RPMI7951 (cell line): ENCODE data around the gene PXK. TPM values are rescaled to one million over a fixed set of nuclear protein-coding genes. Genes with fewer than 3 reads are reported as not detected.
"Not testable (repeated sequence)": the region's sequence is repeated elsewhere in the genome, so short reads cannot be mapped to it uniquely, and the experiment has no call there.

Source experiments
- DNase-seq: peaks from one replicate; pipeline ENCODE4 v3.0.0-alpha.2; 2012; ENCODE audit warnings: low read depth
- total RNA-seq: library from RNA; depleted of rRNA; stranded (reverse); fragments of >200 nt; shearing (Covaris generic); gene quantifications from 2 replicates; pipeline ENCODE4 v1.2.3, GENCODE V29; 2014; rRNA removed

Gene PXK
- total RNA-seq: 53.8 and 63.6 TPM in 2 replicates

DNA sequence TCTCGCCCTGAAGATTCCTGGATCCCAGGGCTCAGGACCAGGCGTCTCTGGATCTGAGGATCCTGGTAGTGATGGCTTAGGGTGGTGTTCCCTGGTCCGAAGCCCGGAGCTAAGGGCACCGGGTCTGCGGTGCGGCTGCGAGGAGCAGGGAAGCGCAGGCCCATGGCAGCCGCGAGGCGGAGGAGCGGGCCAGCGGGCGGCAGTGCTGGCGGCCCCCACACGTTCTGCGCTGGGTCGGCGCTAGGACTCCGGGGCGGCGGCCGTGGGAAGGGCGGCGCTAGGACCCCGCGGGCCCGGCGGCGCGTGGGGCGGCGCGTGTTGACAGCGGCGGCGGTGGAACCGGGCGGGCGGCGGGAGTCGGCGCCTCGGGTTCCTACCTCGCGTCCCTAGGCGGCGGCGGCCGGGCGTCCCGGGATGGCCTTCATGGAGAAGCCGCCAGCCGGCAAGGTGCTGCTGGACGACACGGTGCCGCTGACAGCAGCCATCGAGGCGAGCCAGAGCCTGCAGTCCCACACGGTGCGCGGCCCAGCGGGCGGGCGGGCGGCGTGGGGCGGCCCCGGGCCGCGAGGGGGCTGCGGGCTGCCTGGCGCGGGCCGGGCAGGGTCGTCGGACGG, at the start of gene PXK:
PXK (plus strand) TSS at position 318 of the 614 bp plus-strand sequence; CDS start at position 415, 97 bp downstream.
- DNase-seq: peak; percentile 82

DNA sequence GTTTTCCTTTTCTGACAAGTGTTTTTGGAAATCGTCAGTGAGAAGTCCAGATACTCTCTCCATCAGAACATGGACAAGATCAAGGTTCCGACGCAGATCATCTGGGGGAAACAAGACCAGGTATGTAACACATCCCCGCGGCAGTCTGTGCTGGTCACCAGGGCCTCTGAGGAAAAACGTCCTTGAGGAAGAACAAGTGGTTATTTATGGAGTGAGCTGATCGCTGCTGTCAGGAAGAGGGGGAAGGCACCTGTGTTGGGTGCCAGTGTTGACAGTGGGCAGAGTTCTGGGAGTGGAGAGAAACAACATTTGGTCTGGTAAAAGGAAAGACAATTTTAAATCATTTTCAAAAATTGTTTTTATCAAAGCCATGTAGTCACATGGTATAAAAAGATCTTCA, 47.4 kb upstream of the PXK start:
- no peak for DNase-seq

DNA sequence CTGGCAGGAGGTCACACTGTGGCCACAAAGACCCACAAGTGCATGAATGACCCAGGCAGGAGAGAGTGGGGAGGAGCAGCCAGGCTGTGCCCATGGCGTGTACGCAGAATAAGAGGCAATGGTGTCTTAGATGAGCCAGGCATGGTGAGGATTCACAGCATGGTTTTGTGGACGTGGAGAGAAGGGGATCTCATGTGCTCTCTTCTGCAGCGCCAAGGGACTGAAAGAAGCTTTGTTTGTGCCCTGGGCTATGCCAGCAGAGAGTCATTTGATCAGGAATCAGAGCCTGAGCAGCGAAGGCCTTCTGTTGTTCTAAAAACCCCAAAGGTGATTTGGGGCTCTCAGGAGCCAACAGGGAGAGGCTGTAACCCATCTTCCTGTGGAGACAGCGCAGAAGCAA, 45.3 kb upstream of the PXK start:
- no peak for DNase-seq

DNA sequence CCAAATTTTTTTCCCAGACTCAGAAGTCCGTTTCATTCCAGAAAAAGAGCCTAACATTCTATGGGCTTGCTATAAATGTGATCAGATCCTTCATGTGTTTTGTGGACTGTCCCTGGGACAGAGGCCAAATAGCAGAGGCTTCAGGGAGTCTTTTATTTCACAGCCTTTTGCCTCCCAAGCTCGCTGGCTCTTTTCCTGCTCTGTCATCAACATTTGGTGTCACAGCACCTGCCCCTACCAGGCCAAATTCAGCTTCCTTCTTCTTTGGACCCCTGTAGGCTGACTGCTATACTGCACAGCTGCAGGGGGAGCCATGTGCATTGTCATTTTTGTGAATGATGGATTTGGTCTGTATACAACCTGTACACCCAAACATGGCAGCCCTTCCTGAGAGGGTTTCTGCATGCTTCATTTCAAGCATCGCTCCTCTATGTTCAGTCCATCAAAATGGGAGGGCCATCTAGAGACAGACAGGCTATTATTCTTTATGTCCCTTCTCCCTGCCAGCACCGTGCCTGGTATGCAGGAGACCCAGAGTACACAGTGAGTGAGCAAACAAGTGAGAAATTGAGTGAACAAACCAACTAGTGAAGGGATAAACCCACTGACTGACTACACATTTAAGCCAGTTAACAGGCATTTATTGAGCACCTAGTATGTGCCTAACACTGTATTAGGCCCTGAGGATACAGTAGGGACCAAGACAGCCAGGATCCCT, 44.5 kb upstream of the PXK start:
- no peak for DNase-seq

DNA sequence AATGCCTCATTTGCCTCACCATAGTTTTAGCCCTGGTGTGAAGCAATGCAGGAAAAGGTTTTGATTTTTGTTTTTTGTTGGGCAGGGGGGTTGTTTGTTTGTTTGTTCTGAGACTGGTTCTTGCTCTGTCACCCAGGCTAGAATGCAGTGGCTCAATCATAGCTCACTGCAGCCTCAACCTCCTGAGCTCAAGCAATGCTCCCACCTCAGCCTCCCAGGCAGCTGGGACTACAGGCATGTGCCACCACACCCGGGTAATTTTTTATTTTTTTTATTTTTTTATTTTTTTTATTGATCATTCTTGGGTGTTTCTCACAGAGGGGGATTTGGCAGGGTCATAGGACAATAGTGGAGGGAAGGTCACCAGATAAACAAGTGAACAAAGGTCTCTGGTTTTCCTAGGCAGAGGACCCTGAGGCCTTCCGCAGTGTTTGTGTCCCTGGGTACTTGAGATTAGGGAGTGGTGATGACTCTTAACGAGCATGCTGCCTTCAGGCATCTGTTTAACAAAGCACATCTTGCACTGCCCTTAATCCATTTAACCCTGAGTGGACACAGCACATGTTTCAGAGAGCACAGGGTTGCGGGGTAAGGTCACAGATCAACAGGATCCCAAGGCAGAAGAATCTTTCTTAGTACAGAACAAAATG, 43.6 kb upstream of the PXK start:
- not testable (repeated sequence) for DNase-seq

DNA sequence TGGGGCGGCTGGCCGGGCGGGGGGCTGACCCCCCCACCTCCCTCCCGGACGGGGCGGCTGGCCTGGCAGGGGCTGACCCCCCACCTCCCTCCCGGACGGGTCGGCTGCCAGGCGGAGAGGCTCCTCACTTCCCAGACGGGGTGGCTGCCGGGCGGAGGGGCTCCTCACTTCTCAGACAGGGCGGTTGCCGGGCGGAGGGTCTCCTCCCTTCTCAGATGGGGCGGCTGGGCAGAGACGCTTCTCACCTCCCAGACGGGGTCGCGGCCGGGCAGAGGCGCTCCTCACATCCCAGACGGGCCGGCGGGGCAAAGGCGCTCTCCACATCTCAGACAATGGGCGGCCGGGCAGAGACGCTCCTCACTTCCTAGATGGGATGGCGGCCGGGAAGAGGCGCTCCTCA, 42.2 kb upstream of the PXK start:
- not testable (repeated sequence) for DNase-seq

DNA sequence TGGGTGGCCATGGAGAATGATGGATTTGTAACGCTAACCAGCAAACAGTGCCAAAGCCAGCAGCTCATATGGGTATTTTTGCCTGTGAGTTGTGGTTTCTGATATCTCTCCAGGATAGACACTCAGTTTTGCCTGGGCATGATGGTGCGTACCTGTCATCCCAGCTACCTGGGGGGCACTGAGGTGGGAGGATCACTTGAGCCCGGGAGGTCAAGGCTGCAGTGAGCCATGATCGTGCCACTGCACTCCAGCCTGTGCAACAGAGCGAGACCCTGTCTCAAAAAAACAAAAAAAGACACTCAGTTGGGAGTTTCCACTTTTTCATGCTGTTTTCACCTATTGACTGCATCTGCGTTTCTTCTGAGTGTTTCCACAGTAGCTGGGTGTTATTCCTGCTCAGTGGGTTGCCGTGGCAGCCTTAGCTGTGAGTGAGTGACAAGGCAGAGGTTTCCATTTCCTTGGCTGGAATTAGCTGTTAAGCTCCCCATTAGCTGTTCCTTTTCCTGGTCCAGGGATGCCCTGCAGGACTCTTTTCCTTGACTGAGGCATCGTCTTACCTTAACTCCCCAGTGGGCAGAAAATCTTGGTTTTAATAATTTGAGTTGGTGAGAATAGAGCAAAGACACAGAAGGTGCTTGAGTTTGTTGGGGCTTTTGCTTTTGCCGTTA, 40.9 kb upstream of the PXK start:
- DNase-seq: no peak

DNA sequence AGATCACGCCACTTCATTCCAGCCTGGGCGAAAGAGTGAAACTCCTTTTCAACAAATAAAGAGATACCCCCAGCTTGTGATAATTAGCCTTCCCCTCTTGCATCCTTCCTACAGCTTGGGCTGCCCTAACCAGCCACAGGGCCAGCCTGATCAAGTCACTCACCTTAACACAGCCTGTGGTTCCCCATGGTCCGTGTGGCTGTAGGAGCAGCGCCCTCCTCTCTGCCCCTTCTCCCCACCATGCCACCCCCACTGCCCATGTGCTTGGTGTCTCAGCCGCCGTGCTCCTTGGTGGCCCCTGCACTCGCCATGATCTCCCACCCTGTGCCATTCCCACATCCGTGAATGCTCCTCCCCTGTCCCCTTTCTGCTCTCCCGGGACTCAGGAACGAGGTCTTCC, 39.8 kb upstream of the PXK start:
- DNase-seq: no peak

DNA sequence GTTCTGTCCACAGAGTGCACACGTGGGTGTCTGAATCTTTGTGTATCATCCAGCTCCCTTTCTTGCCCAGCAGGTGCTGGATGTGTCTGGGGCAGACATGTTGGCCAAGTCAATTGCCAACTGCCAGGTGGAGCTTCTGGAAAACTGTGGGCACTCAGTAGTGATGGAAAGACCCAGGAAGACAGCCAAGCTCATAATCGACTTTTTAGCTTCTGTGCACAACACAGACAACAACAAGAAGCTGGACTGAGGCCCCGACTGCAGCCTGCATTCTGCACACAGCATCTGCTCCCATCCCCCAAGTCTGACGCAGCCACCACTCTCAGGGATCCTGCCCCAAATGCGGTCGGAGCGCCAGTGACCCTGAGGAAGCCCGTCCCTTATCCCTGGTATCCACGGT, 39.2 kb upstream of the PXK start:
- DNase-seq: no peak

DNA sequence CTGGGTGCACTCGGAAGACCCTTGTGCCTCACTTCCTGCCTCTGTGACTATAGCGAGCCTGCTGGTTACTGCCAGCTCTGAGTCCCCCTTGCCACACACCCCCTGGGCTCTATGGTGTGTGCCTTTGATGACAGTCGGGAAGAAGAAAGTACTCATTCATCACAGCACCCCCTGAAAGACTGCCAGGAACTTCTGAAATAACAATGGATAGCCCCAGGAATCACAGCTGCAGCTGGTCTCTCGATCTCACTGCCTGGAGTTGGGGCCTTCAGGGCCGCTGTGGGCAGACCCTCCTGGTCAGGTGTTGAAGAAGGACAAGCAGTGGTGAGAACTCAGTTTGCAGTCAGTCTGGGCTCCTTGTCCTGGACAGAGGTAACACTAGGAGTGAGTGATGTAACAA, 36.4 kb upstream of the PXK start:
- peak; percentile 36 for DNase-seq

DNA sequence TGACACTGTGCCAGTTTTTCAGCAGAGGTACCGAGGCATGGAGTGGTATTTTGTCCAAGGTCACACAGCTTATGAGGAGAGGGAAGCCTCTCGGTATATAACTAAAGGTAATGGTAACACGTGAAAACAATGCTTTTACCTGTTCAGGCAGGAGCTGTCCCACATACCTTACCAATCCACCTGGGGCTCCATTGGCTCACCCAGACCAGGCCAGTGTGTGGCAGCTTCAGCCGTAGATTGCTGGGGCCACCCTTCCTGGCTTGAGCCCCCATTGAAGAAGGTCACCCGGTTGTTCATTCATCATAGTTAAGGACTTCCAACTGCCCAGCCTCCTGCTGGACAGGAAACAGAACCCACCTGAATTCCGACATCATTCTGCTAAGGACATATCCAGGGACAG, 35.8 kb upstream of the PXK start:
- DNase-seq: no peak

DNA sequence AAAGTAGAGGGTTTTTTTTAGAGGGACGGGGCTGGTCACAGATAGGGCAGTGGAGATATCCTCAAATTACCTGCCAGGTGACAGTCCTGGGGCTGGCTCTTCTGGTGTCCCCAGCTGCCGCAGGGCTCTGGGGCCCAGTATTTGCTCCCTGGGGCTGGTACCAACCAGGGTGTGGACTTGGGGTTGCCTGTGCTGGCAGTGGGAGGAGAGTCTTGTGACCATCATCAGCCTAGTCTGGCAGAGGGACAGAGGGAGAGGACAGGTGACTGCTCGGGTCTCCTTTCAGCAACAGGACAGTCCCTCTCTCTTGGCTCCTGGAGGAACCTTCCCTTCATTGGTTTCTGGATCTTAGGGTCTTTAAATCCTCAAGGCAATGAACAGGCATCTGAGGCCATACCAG, 34.5 kb upstream of the PXK start:
- no peak for DNase-seq

DNA sequence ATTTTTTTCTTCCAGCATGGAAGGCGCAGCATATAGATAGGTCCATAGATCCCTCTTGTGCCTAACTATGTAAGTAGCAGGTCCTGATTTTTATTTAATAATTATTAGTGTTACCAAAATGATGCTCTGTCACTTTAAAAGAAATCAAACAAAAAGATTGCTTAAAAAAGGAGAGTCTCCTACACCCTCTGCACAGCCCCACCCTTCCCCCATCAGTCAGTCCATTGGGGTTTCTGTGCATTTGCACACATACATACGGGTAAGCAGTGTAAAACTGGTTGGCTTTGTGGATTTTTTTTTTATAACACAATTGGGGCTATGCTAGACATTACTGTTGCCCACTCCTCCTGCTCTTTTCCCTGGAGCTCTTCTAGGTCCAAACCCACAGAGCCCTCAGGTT, 33.6 kb upstream of the PXK start:
- no peak for DNase-seq

DNA sequence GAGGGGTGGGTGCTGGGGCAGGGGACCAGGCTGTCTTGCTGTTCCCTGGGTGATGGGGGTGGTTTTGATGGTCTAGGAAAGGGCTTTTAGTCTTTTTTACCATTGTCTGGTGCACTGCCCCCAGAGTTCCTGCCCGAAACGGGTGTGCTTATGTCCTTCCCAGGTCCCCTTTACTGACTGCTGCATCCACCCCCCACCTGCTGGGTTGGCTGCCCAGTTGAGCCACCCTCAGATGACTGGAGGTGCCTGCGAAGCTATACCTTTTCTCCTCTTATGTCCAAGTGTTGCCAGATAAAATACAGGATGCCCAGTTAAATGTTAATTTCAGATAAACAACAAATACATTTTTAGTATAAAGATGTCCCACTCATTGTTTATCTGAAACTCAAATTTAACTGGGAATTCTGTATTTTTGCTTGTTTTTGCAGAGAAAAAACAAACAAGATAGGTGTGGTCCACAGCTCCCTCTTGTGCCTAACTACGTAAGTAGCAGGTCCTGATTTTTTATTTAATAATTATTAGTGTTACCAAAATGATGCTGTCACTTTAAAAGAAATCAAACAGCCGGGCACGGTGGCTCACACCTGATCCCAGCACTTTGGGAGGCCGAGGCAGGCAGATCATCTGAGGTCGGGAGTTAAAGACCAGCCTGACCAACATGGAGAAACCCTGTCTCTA, 32.7 kb upstream of the PXK start:
- DNase-seq: peak; percentile 41

DNA sequence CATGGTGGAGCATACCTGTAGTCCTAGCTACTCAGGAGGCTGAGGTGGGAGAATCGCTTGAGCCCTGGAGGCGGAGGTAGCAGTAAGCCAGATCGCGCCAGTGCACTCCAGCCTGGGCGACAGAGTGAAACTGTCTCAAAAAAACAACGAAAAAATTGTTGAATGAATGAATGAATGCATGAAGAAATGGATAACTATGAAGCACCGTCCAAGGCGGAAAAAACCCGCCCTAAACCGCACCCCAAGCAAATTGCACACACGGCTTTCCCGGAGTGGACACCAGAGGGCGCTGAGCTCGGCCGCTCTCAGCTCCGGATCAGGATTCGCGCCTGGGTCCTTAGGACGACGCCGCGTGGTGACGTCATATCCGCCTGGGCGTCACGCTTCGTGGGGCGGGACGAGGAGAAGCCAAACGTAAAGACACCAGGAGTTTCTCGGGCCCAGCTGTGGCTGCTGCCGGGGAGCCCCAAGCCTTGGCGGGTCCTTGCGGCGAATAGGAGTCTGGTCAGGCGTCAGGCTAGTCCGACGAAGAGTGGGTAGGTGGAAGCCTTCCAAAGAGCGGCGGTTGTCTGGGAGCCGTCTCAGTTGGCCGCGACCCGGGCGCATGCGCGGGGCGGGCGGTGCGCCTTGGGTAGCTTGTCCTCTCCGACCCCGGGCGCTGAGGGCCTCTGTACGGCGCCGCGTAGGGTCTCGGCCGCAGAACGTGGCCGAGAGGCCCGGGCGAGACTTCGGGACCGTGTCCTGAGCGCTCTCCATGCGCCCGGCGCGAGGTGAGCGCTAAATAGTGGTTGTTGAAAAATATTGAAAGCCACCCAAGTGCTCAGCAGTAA, 26.6 kb upstream of the PXK start, which contains the start of the genes HTD2 and RPP14:
HTD2 (plus strand) TSS at position 639 of the 830 bp plus-strand sequence. CDS start 11,094 bp downstream, outside the sequence.
RPP14 (plus strand) TSS at position 364 of the 830 bp plus-strand sequence. CDS start 4,085 bp downstream, outside the sequence.
- DNase-seq: peak; percentile 96

DNA sequence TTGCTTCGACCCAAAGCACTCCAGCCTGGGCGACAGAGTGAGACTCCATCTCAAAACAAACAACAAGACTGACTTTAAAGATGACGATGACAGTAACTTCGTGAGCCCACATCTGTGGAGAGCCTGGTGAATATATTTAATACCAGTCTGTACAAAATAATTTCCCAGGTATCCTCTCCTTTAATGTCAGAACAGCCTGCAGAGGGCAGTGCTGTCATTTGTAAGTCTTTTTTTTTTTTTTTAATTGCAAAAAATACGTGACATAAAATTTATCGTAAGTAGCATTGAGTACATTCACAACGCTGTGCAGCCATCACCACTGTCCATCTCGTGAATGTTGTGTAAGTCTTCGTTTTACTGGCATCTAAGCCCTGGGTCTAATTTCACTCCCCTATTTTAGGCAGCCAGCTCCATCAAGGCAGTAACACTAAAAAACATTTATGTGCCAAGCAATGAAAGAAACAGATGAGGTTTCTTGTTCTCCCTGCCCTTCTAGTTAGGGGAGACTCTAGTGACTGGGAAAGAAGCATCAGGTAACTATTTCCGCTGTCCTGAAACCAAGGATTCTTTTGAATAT, 25.0 kb upstream of the PXK start:
- DNase-seq: peak; percentile 64

DNA sequence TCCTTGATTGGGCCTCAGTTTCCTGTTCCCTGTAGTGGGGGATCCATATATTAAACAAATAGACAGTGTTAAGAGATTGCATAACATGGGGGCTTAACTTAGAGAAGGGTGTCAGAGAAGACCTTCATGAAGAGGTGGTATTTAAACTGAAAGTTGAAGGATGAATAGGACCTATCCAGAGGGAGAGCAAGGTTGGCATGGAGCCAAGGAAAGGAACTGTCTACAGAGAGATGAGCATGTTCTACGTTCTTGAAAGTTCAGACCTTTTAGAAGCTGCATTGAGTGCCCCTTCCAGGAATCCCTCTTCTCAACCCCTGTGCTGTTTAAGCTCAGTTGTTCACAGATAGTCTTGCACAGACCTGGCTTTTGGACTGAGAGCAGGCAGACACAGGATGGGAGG, 24.0 kb upstream of the PXK start:
- DNase-seq: no peak

DNA sequence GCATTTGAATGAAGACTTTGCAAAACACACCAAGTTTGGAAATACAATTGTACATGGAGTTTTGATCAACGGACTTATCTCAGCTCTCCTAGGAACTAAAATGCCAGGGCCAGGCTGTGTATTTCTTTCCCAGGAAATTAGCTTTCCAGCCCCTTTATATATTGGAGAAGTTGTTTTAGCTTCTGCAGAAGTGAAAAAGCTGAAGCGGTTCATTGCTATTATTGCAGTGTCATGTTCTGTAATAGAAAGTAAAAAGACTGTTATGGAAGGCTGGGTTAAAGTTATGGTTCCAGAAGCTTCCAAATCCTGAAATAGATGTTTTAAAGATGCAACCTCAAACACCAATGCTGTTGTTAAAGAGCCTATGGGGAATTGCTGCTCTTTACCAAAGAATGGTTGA, 14.9 kb upstream of the PXK start:
- no peak for DNase-seq

DNA sequence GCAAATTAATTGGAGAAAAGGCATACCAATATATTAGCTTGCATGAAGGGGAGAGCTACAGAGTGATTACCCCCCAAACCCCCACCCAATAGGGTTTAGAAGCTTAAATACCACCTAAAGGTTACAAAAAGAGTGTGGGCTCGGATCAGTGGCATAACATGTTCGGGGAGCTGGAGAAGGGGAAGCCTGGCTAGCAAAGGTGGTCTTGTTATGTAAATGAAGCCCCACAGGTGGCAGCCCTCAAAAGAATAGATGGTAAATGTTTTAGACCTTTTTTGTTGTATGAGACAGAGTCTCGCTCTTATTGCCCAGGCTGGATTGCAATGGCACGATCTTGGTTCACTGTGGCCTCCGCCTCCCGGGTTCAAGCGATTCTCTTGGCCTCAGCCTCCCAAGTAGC, 10.9 kb upstream of the PXK start:
- DNase-seq: no peak

DNA sequence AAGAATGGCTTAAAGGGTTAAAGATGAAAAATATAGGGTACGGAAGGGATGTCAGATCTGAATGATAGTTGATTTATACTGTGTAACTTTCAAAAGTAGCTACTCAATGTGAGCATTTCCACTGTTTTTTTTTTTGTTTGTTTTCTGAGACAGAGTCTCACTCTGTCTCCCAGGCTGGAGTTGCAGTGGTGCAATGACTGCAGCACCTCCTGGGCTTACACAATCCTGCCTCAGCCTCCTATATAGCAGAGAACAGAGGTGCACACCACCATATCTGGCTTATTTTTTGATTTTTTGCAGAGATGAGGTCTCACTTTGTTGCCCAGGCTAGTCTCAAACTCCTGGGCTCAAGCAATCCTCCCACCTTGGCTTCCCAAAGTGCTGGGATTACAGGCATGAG, 9.9 kb upstream of the PXK start:
- DNase-seq: no peak
